KG1 (cell line): ENCODE measurements around the gene USP20.

Experiments used
- DNase-seq: peaks from one replicate; lab custom pipeline; 2025; lab: John Stamatoyannopoulos, UW

USP20 gene

GRCh38 chr9:129875687-129876395, 40.6 kb downstream of the USP20 start:
- no peak for DNase-seq

DNA sequence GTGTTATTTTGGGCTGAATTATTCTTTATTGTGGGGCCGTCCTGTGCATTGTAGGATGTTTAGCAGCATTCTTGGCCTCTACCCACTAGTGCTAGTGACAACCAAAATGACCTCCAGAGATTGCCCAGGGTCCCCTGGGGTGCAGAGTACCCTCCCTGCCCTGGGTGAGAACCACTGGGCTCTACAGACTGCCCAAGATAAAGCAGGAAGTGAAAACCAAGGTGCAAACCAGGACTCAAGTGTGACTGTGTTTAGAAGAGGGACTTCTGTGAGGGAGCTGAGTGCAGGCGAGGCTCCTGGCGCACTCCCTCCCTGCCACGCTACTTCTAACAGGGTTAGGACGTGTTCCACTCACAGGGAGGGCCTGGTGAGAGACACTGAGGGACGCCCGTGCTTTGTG, 41.6 kb downstream of the USP20 start:
- DNase-seq = no peak

DNA sequence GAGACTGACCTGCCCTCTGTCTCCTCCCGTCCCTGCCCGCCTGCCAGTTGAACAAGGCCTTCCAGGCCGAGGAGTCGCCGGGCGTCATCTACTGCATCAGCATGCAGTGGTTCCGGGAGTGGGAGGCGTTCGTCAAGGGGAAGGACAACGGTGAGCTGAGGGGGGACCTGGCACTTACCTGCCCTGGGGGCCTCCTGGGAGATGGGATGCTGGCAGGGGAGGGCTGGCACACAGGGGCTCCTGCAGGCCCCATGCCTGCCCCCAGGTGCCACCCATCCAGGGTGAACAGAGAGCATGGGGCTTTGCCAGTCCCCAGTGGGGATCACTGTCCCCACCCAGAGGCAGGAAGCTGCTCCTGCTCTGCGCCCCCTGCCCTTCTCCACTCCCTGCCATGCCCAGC, 43.0 kb downstream of the USP20 start:
- no peak for DNase-seq

DNA sequence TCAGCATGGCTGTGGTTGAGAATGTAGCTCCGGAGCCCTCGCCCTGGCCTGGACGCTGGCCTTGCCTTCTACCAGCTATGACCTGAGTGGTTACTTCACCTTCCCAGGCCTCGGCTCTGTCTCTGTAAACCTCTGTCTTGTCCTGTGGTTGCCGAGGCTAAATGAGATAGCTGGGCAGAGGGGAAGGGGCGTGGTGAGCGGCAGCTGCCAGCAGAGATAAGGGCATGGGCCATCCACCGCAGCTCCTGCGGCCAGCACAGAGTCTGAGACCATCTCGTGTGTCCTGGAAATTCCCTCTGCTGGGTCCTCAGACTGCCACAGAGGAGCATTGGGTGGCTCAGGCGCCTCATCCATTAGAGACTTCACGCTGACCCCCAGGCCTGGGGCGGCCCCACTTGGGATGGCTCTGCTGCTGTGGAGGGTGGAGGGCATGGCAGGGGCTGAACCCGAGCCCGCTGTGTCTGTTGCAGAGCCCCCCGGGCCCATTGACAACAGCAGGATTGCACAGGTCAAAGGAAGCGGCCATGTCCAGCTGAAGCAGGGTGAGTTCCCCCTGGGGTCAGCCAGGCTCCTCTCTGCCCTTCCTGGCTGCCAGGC, 43.9 kb downstream of the USP20 start:
- DNase-seq = no peak

DNA sequence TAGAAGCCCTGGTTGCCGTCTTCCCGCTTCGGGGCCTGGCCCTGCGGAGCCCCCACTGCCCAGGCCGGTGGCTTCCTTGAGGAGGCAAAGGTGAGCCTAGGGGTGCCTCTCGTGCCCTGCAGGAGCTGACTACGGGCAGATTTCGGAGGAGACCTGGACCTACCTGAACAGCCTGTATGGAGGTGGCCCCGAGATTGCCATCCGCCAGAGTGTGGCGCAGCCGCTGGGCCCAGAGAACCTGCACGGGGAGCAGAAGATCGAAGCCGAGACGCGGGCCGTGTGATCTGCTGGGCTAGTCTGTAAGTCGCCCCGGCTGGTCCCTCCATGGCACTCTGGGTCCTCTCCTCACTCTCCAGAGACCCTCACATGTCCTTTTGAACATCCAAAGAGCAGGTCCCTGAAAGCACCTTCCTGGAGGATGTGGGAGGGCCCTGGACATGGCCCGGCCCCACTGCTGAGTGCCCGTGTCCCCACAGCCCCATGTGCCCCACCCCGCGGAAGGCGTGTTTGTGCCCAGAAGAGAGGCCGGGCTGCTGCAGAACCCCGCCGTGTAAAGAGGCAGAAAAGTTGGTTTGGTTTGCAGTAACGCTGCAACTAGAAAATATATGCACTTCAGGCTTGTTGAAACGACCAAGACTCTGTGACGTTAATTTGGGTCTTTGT, 44.9 kb downstream of the USP20 start:
- DNase-seq = no peak

GRCh38 chr9:129880654-129881546, 45.6 kb downstream of the USP20 start:
- DNase-seq = no peak

GRCh38 chr9:129881547-129882324, 46.5 kb downstream of the USP20 start:
- no peak for DNase-seq

DNA sequence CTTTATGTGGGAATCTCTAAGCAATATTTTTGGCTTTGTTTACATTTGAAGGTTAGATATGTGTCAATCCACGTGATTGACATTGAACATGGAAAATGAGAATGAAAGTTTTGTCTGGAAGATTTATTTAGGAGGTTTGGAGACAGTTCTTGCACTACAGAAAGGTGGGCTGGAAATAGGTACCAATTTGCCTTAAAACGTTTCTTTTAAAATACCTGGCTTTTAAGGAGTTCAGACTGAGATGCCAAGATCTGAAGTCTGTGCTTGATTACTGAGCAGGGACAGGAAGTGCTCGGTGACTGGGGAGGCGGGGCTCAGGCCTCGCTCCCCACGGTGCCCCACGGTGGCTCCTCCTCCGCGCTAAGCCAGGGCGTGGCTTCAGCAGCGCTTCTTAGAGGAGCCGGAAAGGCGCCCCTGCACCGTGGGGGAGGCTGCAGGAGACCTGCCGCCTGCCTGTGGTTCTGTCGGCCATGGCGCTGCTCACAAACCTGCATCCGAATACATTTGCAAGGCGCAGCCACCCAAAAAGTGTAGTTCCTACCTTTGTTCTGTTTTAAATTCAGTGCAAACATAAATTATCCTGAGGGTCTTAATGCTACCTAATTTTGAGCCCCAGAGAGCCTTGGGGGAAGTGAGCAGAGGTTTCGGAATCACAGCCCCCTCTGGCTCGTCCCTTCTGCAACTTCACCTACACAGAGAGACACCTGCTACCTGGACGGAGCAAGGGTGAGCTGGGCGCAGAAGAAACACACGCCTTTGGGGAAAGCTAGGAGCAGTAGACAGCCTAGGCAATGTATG, 49.2 kb downstream of the USP20 start:
- peak; percentile 89 for DNase-seq

DNA sequence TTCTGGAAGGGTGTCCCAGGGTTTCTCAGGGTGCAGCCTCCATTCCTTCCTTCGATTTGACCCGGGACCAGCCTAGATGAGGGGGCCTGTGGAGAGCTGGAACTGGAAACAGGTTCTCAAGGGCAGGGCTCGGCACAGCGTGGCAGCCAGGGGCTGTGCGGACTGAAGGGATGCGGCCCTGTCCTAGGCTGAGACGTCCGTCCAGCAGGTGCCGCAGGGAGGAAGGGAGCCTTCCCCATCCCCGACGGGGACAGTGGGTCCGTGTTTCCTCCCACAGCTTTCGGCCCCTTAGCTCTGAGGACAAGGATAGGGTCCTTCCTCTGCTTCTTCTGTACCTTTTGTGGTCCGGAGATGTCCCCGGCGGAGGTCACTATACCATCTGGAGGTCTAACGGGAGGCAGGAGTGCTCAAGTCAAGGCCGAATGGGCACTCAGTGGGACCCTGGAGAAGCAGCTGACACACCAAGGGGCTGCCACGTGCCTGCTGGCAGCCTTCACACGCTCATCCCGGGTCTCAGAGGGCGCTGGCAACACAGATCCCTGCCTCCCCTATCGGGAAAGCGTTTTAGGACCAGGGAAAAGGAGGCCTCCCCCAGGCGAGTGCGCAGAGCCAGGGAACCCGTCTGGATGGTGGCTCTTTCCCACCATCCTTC, 49.9 kb downstream of the USP20 start:
- peak; percentile 51 for DNase-seq

DNA sequence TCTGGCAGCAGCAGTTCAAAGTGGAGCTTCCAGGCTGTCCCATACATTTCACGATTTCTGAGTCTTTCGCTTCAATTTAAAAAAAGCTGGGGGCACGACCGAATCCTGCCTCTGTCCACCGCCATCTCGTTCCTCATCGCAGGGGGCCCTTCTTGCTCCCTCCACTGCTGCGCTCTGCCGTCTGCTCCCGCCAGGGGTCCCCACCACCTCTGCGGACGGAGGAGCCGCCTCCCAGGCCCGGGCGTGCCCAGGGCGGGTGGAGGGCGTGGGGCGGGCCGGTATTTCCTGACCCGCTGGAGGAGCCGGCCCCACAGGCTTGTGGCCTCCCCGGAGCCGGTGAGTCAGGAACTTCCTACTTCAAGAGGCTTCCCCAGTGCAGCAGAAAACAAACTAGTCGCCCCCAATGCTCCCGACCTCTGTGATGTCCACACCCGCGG, 50.4 kb downstream of the USP20 start:
- DNase-seq = peak; percentile 82

GRCh38 chr9:129886226-129887174, 51.2 kb downstream of the USP20 start:
- DNase-seq = peak; percentile 45

DNA sequence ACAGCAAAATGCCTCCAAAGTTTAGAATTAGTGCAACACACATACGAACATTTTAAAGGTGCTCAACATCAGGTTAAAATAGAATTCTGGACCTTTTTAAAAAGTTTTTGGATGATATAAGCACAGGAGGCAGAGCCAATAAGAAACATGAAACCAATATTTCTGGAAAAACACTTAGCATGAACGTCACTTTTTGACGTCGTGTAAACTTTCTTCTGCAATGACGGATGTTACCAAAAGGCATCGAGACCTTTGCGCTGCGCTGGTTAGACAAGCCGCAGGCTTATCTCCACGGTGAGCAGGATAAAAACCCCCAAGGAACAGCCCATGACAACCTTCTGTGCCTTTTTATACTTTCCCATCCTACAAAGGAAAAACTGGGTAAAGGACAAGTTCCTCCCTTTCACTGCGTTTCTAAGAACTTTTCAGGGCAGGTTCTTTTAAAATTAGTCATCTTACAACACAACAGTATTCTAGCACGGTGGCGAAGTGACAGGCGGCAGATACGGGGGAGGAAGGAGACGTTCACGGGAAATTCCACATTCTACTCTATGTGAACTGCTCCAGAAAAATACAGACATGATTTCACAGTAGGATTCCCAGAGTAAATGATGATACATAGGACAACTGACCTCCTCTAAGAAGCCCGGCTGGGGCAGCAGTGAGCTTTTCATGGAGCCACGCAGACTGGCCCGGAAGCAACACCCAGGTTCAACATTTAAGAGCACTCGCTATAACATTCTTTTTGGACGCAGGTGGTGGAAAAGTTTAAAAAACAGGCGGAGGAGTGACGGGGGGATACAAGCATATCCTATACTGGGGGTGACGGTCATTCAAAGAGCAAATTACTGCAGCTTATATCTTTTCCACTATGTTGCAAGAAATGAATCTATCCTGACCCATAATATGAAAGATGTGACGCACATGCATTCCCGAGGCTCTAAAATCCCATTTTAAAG, 52.4 kb downstream of the USP20 start:
- DNase-seq = peak; percentile 65

GRCh38 chr9:129888293-129889121, 53.2 kb downstream of the USP20 start:
- peak; percentile 98 for DNase-seq

DNA sequence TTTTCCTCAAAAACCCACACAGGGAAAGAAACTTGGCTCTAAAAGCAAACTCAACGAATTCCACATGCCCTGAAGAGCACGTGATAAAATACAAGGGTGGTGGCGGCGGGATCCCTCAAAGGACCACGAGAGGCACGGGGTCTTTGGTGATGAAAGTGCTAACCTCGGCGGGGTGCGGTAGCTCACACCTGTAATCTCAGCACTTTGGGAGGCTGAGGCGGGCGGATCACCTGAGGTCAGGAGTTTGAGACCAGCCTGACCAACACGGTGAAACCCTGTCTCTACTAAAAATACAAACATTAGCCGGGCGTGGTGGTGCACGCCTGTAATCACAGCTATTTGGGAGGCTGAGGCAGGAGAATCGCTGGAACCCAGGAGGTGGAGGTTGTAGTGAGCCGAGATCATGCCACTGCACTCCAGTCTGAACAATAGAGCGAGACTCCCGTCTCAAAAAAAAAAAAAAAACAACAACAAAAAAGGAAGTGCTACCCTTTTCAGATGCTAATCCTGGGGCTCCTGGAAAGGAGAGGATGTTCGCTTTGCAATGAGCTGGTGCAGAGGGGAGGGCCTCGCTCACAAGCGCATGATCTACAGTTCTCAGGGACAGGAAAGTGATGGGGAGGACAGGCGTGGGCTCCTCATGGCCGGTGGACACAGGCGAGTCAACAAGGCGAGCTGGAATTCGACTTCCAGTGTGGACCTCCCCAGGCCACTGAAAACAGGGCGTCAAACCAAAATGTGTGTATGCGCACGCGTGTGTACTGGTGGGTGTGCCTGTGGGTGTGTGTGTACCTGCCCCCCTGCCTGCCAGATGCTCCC, 54.1 kb downstream of the USP20 start:
- DNase-seq = no peak

DNA sequence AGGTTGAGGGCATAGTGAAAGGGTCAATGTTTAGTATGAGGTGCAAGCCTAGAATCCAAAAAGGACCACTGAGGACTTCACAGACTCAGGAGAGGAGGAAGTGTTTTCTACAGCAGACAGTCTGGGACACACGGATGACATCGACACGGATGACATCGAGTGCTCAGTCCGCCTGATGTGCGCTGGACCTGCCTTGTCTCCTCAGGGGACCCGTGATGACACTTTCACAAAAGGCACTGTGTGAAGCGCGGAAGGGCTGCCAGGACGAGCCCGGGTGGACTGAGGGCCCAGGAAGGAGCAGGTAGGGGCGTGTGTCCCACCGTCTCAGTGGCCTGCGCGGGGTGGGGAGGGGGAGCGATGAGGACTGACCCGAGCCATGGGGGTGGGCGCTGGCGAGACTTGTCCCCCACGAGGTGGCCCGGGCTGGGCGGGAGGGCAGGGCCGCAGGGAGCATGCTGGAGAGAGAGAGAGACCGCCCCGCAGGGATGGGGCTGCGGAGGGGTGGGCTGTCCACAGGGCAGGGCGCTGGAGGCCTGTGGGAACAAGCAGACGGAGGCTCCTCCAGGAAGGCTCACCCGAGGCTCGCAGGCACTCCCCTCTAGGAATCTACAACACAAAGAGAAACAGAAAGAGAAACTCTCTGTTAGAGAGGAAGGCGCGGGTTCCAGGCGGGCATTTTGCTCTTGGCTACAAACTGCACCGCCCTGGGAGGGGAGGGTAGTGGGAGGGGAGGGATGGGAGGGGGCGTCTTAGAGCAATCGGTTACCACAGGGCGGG, 54.9 kb downstream of the USP20 start:
- peak; percentile 20 for DNase-seq
